ENCODE results near the gene KLHL12. TPM values are rescaled to one million over a fixed set of nuclear protein-coding genes. Genes with fewer than 3 reads are reported as not detected.

Gene KLHL12
- total RNA-seq, 2 donors from 2014 or later, result 34.4 to 39.4 TPM

DNA sequence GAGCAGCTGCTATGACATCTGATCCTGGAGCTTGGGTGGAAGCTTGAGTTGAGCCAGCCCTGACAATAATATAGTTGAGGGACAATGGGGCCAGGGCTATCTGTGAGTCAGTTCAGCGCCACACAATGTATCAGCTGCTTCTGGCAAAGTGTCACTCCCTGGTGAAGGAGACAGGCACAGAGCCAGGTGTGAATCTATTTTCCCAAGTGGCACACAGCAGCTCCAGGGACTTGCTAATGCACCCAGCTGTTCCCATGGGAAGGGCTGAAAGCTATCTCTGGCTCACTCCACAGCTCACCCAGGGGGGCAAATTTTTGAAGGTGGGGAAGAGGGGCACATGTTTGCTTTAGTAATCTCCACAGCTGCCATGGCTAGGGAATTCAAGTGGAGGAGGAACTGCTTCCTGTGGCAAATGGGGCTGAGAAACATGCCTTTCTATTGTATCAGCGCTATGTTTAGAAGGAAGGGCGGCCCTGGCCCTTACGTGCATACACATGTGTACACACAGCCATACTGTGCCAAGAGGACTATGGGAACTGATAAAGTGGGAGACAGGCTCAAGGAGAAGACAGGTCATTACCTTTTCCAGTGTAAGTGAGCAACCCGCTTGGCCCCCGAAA is 37.9 kb upstream of the KLHL12 start:
- H3K27me3 ChIP-seq (ENCODE audit: control insufficient read depth, insufficient read depth, low read length, poor library complexity, severe bottlenecking), result no peaks in the 10 kb centered on the region
- Mint-ChIP-seq H3K36me3 (ENCODE audit: low read depth) (peaks cover 12% of the 10 kb centered on the region), H3K4me3 (peak overlapping the region; percentile 79), H3K9me3 (no peaks in the 10 kb centered on the region), H3K27ac (peak overlapping the region; percentile 81), H3K4me1 (peaks cover 36% of the 10 kb centered on the region), H3K27me3 (ENCODE audit: insufficient read depth) (no peaks in the 10 kb centered on the region)
- TF ChIP-seq, protein P1, sequence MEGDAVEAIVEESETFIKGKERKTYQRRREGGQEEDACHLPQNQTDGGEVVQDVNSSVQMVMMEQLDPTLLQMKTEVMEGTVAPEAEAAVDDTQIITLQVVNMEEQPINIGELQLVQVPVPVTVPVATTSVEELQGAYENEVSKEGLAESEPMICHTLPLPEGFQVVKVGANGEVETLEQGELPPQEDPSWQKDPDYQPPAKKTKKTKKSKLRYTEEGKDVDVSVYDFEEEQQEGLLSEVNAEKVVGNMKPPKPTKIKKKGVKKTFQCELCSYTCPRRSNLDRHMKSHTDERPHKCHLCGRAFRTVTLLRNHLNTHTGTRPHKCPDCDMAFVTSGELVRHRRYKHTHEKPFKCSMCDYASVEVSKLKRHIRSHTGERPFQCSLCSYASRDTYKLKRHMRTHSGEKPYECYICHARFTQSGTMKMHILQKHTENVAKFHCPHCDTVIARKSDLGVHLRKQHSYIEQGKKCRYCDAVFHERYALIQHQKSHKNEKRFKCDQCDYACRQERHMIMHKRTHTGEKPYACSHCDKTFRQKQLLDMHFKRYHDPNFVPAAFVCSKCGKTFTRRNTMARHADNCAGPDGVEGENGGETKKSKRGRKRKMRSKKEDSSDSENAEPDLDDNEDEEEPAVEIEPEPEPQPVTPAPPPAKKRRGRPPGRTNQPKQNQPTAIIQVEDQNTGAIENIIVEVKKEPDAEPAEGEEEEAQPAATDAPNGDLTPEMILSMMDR (conservative IDR thresholded peaks at IDR 0.05), result no peak
- WGBS, 2 experiments (ENCODE audit: insufficient coverage in 1 of 2, insufficient read length in 1 of 2), result 86 to 96% methylated on average over 4 to 6 of the region's 6 CpGs
- peak overlapping the region; percentile 94 for H3K4me3 ChIP-seq (ENCODE audit: low read length)
- H3K4me1 ChIP-seq (ENCODE audit: control insufficient read depth, insufficient read depth, low read length), result peaks cover 14% of the 10 kb centered on the region
- H3K9ac ChIP-seq (ENCODE audit: extremely low read depth, low read length, poor library complexity, severe bottlenecking), result peak overlapping the region; percentile 56
- H3K36me3 ChIP-seq (ENCODE audit: control insufficient read depth, insufficient read depth, low read length), result peaks cover 33% of the 10 kb centered on the region
- no peaks in the 10 kb centered on the region for H3K9me3 ChIP-seq (ENCODE audit: control insufficient read depth, low read length)
- peak; percentile 81 for DNase-seq
- peak overlapping the region; percentile 26 for H3K27ac ChIP-seq (ENCODE audit: low read depth, low read length)

DNA sequence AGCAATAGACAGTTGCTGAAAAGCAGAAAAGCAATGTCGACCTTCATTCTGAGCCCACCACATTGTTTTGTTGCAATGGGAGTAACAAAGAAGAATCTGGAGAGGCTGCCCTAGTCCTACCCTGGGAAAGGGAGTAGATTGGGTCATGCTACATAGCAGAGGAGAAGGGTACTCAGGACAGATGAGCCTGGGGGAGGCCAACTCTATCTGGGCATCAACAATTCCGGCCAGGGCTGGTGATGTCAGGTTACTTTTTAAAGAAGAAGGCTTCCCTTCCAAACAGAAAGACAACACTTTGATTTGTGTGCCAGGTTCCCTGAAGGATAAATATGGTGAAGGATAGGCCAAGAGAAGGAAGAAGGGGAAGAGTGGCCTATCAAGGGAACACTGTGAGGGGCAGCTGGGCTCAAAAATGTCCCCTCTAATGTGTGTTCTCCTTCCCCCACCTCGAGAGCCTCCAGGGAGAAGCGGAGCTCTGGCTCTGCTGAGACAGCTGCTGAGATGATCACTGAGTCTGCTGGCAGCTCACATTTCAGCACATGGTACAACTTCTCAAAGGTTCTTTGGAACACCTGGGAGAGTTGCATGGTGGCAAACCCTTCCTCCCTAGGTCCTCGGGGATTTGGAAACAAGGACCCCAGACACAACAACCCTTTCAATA is 34.3 kb upstream of the KLHL12 start:
- TF ChIP-seq, protein P1 (conservative IDR thresholded peaks at IDR 0.05), result no peak
- H3K27me3 ChIP-seq (ENCODE audit: control insufficient read depth, insufficient read depth, low read length, poor library complexity, severe bottlenecking), result no peaks in the 10 kb centered on the region
- Mint-ChIP-seq H3K4me3 (no peak overlapping the region), H3K4me1 (peaks cover 40% of the 10 kb centered on the region), H3K27me3 (ENCODE audit: insufficient read depth) (no peaks in the 10 kb centered on the region), H3K36me3 (ENCODE audit: low read depth) (peaks cover 12% of the 10 kb centered on the region), H3K9me3 (no peaks in the 10 kb centered on the region), H3K27ac (no peak overlapping the region)
- H3K9me3 ChIP-seq (ENCODE audit: control insufficient read depth, low read length), result no peaks in the 10 kb centered on the region
- no peak overlapping the region for H3K9ac ChIP-seq (ENCODE audit: extremely low read depth, low read length, poor library complexity, severe bottlenecking)
- peaks cover 33% of the 10 kb centered on the region for H3K36me3 ChIP-seq (ENCODE audit: control insufficient read depth, insufficient read depth, low read length)
- DNase-seq, result no peak
- peaks cover 19% of the 10 kb centered on the region for H3K4me1 ChIP-seq (ENCODE audit: control insufficient read depth, insufficient read depth, low read length)
- no peak overlapping the region for H3K27ac ChIP-seq (ENCODE audit: low read depth, low read length)
- no peak overlapping the region for H3K4me3 ChIP-seq (ENCODE audit: low read length)
- WGBS, 2 experiments (ENCODE audit: insufficient coverage in 1 of 2, insufficient read length in 1 of 2), result 94% methylated on average over 2 to 5 of the region's 5 CpGs

DNA sequence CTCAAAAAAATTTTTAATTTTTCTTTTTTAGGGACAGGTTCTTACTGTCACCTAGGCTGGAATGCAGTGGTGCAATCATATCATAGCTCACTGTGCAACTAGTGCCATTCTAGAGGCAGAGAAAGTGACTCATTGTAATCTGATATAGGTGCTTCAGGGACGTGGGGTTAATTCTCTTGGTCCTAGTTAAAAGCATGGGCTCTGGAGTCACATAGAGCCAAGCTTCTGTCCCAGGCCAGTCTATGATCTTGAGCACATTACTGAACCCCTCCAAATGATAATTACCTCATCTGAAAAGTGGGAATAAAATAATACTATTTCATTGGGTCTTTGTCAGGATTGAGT is 32.2 kb upstream of the KLHL12 start:
- TF ChIP-seq, protein P1 (conservative IDR thresholded peaks at IDR 0.05), result no peak
- peaks cover 22% of the 10 kb centered on the region for H3K4me1 Mint-ChIP-seq
- H3K4me3 ChIP-seq (ENCODE audit: low read length), result peak overlapping the region; percentile 87
- H3K27me3 Mint-ChIP-seq (ENCODE audit: insufficient read depth), result no peaks in the 10 kb centered on the region
- no peak overlapping the region for H3K27ac ChIP-seq (ENCODE audit: low read depth, low read length)
- WGBS, 2 experiments (ENCODE audit: insufficient coverage in 1 of 2, insufficient read length in 1 of 2), result 63 to 73% methylated on average over 1 of the region's 1 CpG
- no peak for DNase-seq
- no peak overlapping the region for H3K9ac ChIP-seq (ENCODE audit: extremely low read depth, low read length, poor library complexity, severe bottlenecking)
- no peak overlapping the region for H3K27ac Mint-ChIP-seq
- peak overlapping the region; percentile 66 for H3K4me3 Mint-ChIP-seq
- no peaks in the 10 kb centered on the region for H3K9me3 ChIP-seq (ENCODE audit: control insufficient read depth, low read length)
- no peaks in the 10 kb centered on the region for H3K27me3 ChIP-seq (ENCODE audit: control insufficient read depth, insufficient read depth, low read length, poor library complexity, severe bottlenecking)
- no peaks in the 10 kb centered on the region for H3K9me3 Mint-ChIP-seq
- peaks cover 32% of the 10 kb centered on the region for H3K36me3 ChIP-seq (ENCODE audit: control insufficient read depth, insufficient read depth, low read length)
- H3K4me1 ChIP-seq (ENCODE audit: control insufficient read depth, insufficient read depth, low read length), result peaks cover 5% of the 10 kb centered on the region
- peaks cover 11% of the 10 kb centered on the region for H3K36me3 Mint-ChIP-seq (ENCODE audit: low read depth)

Measured in endodermal cell (in vitro differentiated cells).